Ecto neural progenitor cell (in vitro differentiated cells): ENCODE measurements around the gene PSMG1.
"Not testable (repeated sequence)": the region's sequence is repeated elsewhere in the genome, so short reads cannot be mapped to it uniquely, and the experiment has no call there.

Source experiments
- DNase-seq: peaks from one replicate; pipeline ENCODE4 v3.0.0-alpha.2; 2018; ENCODE audit warnings: low spot score

PSMG1 gene

GRCh38 chr21:39156024-39156423 lies 27.2 kb downstream of the PSMG1 start:
- DNase-seq = no peak

DNA sequence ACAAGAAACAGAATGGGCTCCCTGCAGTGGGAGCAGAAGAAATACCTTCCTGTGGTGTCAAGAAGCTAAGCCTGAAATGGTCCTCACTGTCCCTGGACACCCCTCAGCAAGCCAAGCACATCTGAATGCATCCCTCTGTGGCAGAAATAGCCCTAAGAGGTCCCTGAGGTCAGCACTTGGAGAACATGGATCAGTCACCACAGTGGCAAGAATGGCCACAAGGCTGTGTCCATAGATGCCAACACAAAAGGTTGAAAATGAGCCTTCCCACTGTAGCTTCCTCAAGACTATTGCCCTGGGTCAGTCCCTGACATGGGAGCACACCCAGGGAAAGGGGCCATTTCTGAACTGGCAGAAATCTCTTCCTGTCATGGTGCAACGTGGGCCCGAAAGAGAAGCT lies 27.7 kb downstream of the PSMG1 start:
- DNase-seq = no peak

DNA sequence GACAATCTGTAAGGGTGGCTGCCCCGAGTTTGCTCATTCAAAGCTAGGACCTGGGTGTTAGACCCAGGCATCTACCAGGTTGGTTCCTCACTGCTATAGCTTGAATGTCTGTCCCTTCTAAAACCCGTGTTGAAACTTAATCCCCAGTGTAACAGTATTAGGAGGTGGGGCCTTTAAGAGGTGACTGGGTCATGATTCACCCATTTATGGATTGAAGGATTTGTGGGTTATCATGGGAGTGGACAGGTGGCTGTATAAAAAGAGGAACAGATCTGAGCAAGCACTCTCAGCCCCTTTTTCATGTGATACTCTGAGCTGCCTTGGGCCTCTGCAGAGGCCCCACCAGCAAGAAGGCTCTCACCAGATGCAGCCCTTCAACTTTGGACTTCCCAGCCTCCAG lies 29.4 kb downstream of the PSMG1 start:
- DNase-seq = no peak

DNA sequence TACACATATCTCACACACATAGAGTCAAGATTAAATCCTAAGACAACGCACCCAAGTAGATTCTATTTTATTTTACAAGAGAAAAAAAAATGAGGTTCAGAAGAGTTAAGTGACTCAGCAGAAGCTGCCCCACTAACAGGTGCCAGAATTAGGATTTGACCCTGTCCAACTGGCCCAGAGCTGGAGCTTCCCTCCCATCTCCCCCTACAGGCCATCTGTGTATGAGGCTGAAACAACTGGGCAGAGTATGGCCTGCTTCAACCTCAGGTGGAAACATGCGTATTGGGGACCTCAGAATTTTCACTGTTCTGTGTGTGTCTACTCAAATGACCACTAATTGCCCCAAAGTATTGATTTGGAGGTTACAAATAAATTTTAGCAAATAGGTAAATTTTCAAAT lies 29.9 kb downstream of the PSMG1 start:
- DNase-seq = no peak

- DNase-seq = no peak
Measured at GRCh38 chr21:39152271-39152670, 31.0 kb downstream of the PSMG1 start.

DNA sequence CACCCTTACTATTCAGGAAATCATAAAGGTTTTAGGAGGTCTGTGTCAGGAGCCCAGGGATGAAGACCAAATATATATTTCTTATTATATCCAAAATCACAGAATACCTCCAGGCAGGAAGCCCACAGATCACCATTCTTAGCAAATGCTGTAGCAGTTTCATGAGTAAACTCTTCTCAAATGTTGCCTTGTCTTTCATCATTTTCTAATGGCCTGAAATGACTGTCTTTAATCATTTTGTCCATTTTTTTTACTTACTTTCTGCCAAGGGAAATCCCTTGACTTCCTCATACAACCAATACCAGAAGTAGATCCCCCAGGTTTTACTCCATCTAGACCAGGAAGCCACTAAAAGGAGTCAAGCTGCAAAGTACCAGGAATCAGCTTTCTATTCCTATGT lies 32.4 kb downstream of the PSMG1 start:
- DNase-seq = no peak

DNA sequence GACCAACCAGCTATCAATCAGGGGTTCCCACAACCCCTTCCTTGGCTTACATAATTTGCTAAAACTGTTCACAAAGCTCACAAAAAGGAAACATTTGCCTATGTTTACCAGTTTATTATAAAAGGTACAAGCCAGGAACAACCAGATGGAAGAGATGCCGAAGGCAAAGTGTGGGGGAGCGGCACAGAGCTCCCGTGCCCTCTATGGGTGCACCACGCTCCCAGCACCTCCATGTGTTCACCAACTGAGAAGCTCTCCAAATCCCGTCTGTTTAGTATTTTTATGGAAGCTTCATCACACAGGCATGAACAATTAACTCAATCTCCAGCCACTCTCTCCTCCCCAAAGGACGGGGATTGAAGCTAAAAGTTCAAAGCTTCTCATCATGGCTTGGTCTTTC lies 32.9 kb downstream of the PSMG1 start:
- no peak for DNase-seq

DNA sequence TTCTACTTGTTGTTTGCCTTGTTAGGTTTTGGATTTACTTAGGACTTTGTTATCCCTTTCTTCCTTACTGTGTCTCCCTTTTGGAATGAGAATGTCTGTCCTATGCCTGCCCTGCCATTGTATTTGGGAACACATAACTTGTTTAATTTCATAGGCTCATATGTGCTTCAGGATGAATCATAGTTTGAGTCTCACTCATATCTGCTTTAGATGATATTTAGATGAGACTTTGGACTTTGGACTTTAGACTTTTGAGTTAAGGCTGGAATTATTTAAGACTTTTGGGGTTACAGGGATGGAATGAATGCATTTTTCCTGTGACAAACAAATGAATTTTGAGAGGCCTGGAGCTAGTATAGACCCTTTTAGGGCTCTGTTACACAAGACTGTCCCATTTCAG lies 33.4 kb downstream of the PSMG1 start:
- DNase-seq = no peak

- DNase-seq = no peak
Measured at GRCh38 chr21:39148975-39149374, 34.3 kb downstream of the PSMG1 start.

DNA sequence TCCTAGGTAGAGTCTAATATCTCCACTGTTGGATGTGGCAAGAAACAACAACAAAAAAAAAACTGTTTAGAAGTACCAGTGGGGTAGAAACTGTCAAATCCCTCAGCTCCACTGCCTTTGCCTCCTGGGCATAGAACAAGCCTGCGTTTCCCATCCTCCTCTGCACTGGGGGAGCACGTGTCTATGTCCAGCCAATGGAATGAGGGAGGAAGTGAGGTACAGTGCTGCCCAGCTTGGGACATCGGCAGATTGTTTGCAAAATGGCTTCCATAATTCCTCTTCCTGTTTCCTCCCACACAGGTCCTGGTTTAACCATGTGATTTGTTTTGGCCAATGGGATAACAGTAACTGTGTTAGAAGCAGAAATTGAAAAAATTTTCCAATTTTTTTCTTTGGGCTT lies 39.1 kb downstream of the PSMG1 start:
- no peak for DNase-seq

- DNase-seq = no peak
Measured at GRCh38 chr21:39142972-39143371, 40.3 kb downstream of the PSMG1 start.

DNA sequence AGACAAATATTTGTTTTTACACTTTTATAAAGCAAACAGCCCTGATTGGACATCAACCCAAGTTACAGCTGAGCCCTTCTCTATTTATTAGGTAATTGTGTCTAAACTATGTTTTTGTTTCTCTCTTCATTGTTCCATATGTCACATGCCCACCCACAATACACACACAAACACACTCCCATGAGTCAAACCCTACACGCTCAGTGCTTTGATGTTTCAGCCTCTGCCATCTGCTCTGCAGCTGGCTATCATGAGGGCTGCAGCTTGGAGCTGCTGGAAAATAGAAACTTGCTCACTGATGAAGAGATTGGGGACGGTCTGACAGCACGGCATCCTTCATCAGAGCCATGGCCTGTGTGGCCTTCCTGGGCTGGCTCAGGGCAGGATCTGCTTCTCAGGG lies 41.7 kb downstream of the PSMG1 start:
- DNase-seq = no peak

- DNase-seq = peak; percentile 59
Measured at GRCh38 chr21:39137248-39138178, 45.7 kb downstream of the PSMG1 start.

GRCh38 chr21:39136711-39137110 lies 46.5 kb downstream of the PSMG1 start:
- DNase-seq = no peak

DNA sequence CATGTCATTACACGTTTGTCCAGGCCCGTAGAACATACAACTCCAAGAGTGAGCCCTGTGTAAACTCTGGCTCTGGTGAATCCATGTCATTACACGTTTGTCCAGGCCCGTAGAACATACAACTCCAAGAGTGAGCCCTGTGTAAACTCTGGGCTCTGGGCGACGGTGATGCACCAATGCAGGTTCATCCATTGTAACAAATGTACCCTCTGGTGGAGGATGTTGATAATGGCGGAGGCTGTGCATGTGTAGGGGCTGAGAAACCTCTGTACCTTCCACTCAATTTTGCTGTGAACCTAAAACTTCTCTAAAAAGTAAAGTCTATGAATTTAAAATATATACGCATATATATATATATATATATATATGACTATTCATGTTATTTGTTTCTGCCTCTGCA lies 47.1 kb downstream of the PSMG1 start:
- not testable (repeated sequence) for DNase-seq

- no peak for DNase-seq
Measured at GRCh38 chr21:39134288-39134810, 48.9 kb downstream of the PSMG1 start.

- DNase-seq = no peak
Measured at GRCh38 chr21:39132248-39132647, 51.0 kb downstream of the PSMG1 start.

DNA sequence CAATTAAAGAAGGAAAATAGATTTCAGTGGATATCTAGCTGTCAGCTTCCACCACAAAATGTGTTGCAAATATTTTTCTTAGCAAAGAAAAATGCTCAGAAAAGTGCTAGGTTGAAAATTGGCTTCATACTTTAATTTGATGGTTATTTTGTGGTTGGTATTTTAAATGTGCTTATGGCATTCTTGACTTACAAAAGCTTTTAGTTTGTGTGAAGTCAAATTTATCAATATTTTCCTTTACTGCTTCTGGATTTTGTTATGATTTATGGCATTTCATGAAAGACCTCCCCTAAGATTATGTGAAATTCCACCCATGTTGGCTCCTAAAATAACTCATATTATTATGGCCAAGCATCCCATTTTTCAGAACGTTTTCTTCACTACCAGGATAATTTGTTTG lies 51.5 kb downstream of the PSMG1 start:
- no peak for DNase-seq

- DNase-seq = no peak
Measured at GRCh38 chr21:39127506-39127905, 55.7 kb downstream of the PSMG1 start.

DNA sequence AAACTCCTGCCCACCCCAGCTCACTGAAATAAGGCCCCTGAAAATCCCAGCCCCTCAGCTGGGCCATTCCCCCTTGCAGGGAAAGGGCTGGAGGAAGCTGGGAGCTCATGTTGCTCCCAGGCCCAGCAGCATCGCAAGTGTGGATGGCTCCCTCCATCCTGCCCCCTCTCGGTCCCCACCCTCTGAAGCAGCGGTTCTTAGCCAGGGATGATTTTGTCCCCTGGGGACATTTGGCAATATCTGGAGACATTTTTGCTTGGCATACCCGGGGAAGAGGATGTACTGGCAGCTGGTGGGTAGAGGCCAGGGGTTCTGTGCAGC lies 56.8 kb downstream of the PSMG1 start:
- no peak for DNase-seq

DNA sequence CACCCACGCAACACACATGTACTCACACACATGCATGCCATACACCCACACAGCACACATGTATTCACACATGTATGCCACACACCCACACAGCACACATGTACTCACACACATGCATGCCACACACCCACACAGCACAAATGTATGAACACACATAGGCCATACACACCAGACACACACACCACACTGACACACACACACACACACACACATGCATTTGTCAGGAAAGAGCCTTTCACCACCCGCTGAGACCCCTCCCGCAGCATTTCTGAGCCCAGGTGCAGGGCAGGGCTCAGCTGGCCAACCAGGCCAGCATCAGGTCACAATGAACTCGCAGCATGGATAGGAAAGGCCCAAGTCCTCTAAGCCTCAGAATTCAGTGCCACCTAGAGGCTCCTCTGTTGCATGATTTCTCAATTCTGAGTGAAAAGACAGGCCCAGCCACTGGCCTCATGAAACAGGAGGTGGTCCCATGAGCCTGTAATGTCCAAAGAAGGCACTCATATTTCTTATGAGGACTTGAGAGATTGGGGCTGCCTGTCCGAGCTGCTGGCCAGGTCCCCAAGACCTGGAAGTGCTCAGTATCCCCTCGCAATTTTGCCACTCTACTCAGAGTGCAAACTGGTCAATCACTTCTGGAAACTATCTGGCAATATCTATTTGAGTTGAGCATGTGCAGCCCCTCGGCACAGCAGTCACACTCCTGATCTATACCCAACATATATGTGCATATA lies 57.3 kb downstream of the PSMG1 start:
- DNase-seq = peak; percentile 66
